ENCODE data around the gene CLEC3A.

- no peak for TF ChIP-seq CTCF (IDR thresholded peaks at IDR 0.05; ENCODE audit: insufficient read depth, low read depth, low read length)
- no peak for TF ChIP-seq EZH2 (IDR thresholded peaks at IDR 0.05; ENCODE audit: insufficient read depth, low read length)
Observed at GRCh38 chr16:78075800-78076199, 53.5 kb downstream of the CLEC3A start.
